HG02623 (cell line): Measurements from ENCODE around the gene IL1R1.

Experiments
- ATAC-seq: cut with Tn5 transposase; IDR thresholded peaks from one replicate; pipeline ENCODE4 v1.9.1; 2021; ENCODE audit warnings: moderate library complexity; ENCODE audit not compliant: unreplicated experiment

The IL1R1 gene

GRCh38 chr2:102194609-102195268 is 52.2 kb downstream of the IL1R1 start:
- no peak for ATAC-seq

- ATAC-seq: no peak
Observed at GRCh38 chr2:102197389-102198137, 55.0 kb downstream of the IL1R1 start.

GRCh38 chr2:102200539-102200938 is 58.0 kb downstream of the IL1R1 start:
- ATAC-seq: no peak

- no peak for ATAC-seq
Observed at GRCh38 chr2:102204638-102205037, 62.1 kb downstream of the IL1R1 start.

DNA sequence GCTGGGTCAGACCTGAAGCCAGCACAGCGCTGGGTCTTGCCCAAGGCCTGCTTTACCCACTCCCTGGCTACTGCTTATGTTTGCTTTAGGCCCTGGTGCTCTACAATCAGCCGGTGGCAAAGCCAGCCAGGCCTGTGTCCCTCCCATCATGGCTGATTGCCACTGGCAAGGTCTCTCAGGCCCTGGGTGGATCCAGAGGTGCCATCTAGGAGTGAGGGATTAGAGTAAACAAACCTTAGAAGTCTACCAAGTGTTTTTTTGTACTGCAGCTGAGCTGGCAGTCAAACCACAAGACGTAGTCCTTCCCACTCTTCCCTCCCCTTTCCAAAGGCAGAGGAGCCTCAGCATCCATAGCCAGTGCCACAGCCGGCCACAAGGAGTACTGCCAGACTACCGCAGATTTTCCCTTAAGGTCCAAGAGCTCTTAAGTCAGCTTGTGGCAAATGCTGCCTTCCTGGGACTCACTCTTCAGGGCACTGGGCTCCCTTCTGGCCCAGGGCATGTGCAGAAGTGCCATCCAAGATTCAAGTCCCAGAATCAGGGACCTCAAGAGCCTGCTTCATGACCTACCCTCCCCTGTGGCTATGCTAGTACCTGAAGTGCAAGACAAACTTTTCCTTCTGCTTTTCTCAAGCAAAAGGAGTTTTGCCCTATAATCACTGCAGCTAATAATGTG is 64.3 kb downstream of the IL1R1 start:
- ATAC-seq: no peak

GRCh38 chr2:102208774-102209173 is 66.2 kb downstream of the IL1R1 start:
- no peak for ATAC-seq

DNA sequence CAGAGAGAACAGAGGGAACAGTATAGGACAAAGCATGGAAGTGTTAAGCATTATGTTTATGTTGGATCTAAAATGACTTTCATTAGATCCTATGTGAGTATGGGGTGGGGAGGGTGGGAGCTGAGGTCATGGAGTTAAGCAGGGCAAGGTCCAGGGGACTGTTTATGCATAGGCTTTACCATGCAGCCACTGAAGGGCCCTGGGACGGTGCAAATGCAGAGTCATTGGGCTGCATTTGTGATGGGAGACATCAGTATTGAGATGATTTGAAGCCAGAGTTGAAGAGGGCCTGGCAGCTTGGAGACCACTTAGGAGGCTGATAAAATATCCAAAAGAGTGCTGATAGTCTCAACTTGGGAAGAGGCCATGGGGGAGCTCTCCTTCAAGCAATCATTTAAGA is 66.9 kb downstream of the IL1R1 start:
- ATAC-seq: no peak

GRCh38 chr2:102217032-102217431 is 74.5 kb downstream of the IL1R1 start:
- no peak for ATAC-seq

GRCh38 chr2:102224824-102225739 is 82.5 kb downstream of the IL1R1 start:
- ATAC-seq: no peak

GRCh38 chr2:102226171-102226570 is 83.6 kb downstream of the IL1R1 start:
- no peak for ATAC-seq

DNA sequence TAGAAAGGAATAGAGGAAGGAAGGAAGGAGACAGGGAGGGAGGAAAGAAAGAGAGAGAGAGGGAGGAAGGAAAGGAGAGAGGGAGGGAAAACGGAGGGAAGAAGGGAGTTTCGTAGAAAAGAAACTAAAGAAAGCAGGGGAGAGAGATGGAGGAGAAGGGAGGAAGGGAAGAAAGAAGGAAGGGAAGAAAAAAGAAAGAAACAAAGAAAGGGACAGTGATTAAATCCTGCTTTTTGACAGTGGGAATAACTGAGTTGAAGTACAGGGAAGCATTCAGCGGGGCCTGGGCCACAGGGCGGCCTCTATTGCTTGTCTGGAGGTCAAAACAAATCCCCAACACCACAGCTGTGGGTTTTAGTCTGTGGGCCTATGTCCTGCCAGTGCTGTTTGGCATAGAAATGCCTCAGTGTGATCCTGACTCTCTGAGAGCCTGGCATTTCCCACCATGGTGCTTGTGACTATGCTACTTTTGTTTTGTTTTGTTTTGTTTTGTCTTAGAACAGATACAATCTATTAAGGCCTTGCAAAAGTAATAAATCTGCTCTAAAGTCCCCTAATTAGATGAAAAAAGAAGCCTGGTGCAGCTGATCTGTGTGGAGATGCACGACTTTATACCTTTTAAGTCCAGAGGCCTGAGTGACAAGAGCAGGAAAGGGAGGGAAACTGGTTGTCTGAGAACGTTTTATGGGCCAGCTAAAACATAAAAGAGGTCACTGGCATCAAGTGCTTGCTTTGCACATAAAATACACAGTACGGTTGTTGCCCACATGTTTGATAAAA is 84.3 kb downstream of the IL1R1 start:
- ATAC-seq: no peak

DNA sequence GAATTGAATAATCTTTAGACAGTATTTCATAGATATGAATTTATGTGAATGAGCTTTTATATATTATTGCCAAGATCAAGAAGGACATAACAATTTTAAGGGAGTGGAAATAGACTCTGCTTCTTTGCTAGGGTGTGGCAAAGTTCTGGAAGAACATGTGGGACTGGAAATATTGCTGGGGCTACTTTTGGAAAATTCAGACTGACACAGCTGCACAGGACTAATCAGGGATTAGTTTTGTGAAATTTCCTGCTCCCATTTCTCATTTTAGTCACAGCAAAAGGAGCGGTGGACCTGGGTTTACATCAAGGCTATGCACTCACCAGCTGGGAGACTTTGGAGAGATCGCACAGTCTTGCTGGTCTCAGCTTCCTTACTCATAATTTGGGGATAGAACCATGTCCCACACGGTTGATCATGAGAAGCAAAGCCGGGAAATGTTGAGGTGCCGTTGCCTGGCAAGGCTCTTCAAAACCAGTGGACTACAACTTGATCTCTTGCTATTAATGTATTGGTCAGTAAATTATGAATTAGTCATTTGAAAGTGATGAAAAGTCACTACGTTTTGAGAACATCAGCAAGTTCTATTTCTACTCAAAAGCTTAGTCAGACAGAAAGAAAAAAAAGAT is 86.7 kb downstream of the IL1R1 start:
- ATAC-seq: no peak
